G401 (cell line): ENCODE data around the gene EP400. TPM values are rescaled to one million over a fixed set of nuclear protein-coding genes. Genes with fewer than 3 reads are reported as not detected.

Source experiments
- DNase-seq: peaks from one replicate; pipeline ENCODE4 v3.0.0-alpha.2; 2015; ENCODE audit warnings: low spot score
- in situ Hi-C: cut with HindIII; loops from 2 replicates; pipeline ENCODE4 v1.10.0; 2016; ENCODE audit warnings: low sequenced_read_pairs, mixed read lengths
- total RNA-seq: library from RNA; depleted of rRNA; stranded (reverse); fragments of >200 nt; shearing (Covaris generic); gene quantifications from 2 replicates; pipeline ENCODE4 v1.2.3, GENCODE V29; 2014

Gene EP400
- total RNA-seq, 1 experiment from 2014 or later: 5.5 TPM

DNA sequence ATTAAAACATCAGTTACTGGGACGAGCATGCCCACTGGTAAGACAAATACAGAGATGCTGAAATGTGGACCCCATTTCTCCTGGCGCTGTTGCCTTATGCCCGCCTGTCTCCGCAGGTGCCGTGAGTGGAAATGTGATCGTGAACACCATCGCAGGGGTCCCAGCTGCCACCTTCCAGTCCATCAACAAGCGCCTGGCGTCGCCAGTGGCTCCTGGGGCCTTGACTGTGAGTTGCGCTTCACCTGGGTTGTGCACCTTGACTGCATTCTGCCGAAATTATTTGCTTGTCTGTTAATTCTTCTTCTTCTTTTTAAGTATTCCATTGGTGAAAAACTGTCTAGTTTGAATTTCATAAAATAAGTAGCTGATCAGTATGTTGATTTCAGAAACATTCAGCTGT, 105.2 kb downstream of the EP400 start:
- in situ Hi-C loops: no loop called here
- no peak for DNase-seq

DNA sequence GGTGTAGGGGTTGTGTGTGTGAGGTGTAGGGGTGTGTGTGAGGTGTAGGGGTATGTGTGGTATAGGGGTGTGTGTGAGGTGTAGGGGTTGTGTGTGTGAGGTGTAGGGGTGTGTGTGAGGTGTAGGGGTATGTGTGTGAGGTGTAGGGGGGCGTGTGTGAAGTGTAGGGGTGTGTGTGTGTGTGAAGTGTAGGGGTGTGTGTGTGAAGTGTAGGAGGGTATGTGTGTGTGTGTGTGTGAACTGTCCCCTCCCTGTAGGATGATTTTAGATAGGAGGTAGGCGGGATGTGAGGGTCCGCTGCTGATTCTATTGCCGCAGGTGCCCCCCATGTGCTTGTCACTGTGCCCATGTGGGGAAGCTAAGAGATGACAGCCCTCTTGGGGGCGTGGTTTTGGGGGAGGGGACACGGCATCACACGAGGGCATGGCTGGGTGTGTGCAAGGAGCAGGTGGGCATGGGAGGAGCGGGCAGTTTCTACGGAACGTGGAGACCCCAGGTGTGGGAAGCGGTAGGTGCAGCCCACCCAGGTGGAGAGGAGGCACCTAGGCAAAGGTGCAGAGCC, 105.9 kb downstream of the EP400 start:
- in situ Hi-C loops: no loop called here
- no peak for DNase-seq

- in situ Hi-C loops: no loop called here
- peak; percentile 24 for DNase-seq
Observed at GRCh38 chr12:132056320-132056719, 106.6 kb downstream of the EP400 start.

GRCh38 chr12:132056951-132057350, 107.2 kb downstream of the EP400 start:
- DNase-seq: no peak
- in situ Hi-C loops: no loop called here

- no peak for DNase-seq
- in situ Hi-C loops: no loop called here
Observed at GRCh38 chr12:132057691-132058090, 107.9 kb downstream of the EP400 start.

DNA sequence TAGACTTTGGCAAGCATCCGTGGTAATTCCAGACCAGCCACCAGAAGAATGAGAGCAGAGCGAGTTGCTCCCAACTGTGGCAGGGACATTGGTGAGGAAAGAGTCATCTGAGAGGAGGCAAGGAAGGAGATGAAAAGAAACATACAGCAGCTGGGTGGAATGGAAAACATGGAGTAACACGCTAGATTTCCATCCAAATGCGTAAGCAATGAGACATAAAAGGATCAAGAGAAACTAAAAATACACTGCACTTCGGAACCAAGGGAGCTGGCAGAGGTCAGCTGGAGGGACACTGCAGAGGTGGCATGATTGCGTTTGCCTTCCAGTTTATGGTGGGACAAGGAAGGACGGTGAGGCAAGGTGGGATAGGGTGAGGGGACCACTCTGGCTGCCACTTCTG, 111.5 kb downstream of the EP400 start:
- DNase-seq: no peak
- in situ Hi-C loops: no loop called here

DNA sequence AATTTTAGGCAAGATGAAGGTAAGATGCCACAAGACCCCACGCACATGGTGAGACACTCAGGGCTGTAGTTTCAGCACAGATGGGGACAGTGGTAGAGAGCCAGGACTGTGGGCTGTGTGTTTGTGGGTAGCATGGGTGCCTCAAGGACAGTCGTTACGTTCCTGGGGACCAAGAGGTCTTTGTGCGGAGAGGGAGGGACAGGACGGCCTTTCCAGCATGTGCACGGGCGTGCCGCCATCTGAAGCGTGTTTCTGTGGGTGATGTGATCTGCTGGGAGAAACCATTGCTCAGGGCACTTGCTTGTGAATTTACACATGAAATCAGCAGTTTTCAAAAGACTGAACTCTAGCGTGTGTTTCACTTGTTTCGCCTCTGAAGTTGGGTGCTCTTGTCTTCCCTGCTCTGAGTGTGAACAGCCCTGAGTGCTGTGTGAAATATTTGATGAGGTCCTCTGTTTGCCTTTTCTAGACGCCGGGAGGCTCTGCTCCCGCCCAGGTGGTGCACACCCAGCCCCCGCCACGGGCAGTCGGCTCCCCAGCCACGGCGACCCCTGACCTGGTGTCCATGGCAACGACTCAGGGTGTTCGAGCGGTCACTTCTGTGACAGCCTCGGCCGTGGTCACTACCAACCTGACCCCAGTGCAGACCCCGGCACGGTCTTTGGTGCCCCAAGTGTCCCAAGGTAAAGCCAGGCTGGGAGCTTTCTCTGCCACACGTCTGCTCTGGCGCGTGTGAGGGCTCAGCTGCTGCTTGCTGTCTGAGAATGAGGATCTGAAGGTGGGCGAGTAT, 112.1 kb downstream of the EP400 start:
- in situ Hi-C loops: no loop called here
- no peak for DNase-seq

DNA sequence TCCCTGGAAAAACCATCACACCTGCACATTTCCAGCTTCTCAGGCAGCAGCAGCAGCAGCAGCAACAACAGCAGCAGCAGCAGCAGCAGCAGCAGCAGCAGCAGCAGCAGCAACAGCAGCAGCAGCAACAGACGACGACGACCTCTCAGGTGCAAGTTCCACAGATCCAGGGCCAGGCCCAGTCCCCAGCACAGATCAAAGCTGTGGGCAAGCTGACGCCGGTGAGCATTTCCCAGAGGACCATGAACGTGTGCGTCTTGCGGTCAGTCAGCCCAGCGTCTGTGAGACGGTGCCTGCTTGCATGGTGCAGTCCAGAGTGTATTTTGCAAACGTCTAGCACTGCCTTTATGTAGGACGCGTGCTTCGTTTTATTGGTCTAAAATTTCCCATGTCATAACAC, 112.7 kb downstream of the EP400 start:
- no peak for DNase-seq
- in situ Hi-C loops: no loop called here

DNA sequence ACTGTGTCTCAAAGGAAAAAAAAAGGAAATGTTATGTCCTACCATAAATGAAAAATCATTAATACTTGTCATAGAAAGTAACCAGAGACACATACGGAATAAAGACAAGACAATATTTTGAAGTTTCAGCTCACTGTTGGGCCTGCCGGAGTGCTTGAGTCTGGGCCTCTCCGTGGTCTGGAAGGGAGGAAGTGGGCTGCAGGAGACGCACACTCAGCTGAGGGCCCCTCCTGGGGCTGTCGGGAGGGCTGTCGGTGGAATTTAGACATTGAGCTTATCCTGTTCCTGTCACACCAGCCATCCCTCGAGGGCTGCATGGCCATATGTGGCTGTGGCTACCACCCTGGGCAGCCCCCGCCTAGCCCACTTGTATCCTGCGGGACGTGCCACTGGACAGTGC, 113.7 kb downstream of the EP400 start:
- in situ Hi-C loops: no loop called here
- DNase-seq: no peak

DNA sequence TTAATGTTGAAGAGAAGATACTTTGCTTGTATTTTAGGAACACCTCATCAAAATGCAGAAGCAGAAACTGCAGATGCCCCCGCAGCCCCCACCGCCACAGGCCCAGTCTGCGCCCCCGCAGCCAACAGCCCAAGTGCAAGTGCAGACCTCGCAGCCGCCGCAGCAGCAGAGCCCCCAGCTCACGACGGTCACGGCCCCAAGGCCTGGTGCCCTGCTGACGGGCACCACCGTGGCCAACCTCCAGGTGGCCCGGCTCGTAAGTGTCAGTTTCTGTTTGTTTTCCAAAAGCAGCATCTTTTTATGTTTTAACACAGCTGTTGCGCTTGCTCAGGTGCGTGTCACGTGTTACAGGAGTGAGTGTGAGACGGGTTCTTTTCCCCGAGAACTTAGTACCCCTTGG, 114.9 kb downstream of the EP400 start:
- in situ Hi-C loops: no loop called here
- DNase-seq: no peak

GRCh38 chr12:132065203-132065602, 115.5 kb downstream of the EP400 start:
- DNase-seq: no peak
- in situ Hi-C loops: no loop called here

DNA sequence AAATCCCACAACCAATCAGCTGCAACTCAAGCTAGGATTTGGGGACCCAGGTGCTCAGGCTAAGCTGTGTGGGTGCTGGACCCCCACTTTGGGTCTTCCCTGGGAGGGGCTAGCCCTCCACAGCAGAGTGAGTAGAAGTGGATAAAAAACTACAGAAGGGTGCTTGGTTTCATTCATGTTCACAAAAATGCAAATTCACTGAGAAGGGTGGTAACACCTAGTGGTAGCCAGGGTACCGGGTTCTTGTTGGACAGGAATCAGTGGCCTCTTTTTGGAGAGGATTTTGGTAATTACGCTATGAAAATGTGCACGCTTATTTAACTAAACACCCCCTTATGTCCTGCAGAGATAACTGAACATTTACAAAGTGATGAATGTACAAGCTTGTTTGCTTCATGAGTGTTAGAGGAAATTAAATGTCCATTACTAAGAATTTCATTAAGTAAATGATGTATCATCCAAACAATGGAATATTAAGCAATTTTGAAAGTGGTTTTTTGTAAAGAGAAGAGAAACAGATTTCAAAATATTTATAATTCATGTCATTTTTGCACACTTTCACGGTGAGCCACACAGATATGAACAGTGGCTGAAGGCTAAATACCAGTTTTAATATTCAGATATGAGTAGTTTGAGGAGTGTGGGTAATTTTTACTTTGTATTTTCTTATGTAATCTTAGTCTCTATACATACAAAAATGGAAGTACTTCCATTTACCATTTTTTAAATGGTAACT, 116.0 kb downstream of the EP400 start:
- no peak for DNase-seq
- in situ Hi-C loops: no loop called here

GRCh38 chr12:132066345-132066685, 116.6 kb downstream of the EP400 start:
- in situ Hi-C loops: no loop called here

GRCh38 chr12:132066749-132067148, 117.0 kb downstream of the EP400 start:
- in situ Hi-C loops: no loop called here
- DNase-seq: no peak

More at GRCh38 chr12:132066345-132066685, 116.6 kb downstream of the EP400 start:
- no peak for DNase-seq

DNA sequence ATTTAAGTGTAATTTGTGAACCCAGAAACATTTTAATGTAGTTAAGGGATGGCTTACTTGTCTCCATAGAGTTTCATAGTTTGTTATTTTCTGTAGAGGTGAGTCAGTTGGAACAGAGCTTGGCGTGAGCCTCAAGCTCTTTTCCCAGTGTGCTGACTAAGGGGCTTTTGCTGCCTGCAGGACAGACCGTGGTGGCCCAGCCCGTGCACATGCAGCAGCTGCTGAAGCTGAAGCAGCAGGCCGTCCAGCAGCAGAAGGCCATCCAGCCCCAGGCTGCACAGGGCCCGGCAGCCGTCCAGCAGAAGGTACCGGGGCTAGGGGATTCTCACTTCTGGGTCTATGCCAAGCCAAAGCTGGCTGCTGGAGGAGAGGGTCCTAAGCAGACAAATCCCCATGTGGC, 117.4 kb downstream of the EP400 start:
- no peak for DNase-seq
- in situ Hi-C loops: no loop called here

DNA sequence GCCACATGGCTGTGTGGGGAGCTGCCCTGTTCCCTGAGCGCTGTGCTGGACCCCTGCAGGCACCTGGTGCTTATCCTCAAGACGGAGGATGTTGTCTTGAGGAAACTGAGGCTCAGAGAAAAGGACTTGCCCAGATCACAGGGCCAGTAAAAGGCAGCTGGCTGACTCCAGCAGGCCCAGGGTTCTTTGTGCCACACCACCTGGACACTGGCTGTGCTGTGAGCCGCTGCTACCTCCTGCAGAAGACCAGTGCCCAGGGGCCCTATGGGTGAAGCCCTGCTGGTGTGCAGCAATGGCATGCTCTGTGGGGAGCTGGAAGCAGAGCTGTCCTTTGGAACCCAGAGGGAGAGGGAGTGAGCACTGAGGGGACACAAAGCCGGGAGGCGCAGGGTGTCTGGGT, 118.5 kb downstream of the EP400 start:
- DNase-seq: no peak
- in situ Hi-C loops: no loop called here

DNA sequence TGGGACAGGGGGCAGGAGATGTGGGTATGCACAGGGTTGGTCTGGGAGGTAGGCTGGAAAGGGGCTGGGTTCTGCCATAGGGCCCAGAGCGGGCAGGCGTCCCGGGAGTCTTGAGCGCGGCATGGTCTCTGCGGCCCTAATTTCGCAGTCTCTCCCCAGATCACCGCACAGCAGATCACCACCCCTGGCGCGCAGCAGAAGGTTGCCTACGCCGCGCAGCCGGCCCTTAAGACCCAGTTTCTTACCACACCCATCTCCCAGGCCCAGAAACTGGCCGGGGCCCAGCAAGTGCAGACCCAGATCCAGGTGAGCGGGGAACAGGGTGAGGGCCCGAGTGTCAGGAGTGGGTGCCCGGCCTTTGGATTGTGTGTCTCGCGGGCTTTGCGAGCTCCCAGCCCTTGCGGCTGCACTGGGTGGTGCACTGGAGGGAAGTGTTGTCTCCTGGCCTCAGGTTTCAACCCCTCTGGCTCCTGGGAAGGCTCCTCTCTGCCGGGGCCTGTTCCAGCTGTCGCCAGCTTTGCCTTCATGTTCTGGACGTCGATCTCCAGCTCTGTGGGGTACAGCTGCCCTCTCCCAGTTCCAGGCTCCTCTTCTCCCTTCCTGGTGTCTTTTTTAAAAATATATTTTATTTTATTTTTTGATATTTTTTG, 119.7 kb downstream of the EP400 start:
- in situ Hi-C loops: no loop called here
- DNase-seq: no peak

GRCh38 chr12:132070298-132070697, 120.6 kb downstream of the EP400 start:
- in situ Hi-C loops: no loop called here
- no peak for DNase-seq

GRCh38 chr12:132071040-132071810, 121.5 kb downstream of the EP400 start:
- no peak for DNase-seq
- in situ Hi-C loops: no loop called here
